Esophagus squamous epithelium (tissue), 5 donors: ENCODE results near the gene NKAIN4. TPM values are rescaled to one million over a fixed set of nuclear protein-coding genes. Genes with fewer than 3 reads are reported as not detected.

Experiments used
- DNase-seq: peaks from one replicate; lab custom pipeline; 2025; lab: John Stamatoyannopoulos, UW
- H3K27ac ChIP-seq, 4 donors: fragments of 200-600 bp; sonication (generic); one replicate each; pipeline ENCODE4 v1.5.1; 2016 to 2019; ENCODE audit warnings: mild to moderate bottlenecking in 1 of 4
- H3K27me3 ChIP-seq, 4 donors: fragments of 200-600 bp; sonication (generic); 1 replicate in 3 of 4; 2 replicates in 1 of 4; pipeline versions ENCODE4 v1.5.1 to v1.6.0; 2017 to 2021; ENCODE audit warnings: antibody characterized with exemption in 1 of 4
- H3K36me3 ChIP-seq, 3 donors: fragments of 200-600 bp; sonication (generic); one replicate each; pipeline ENCODE4 v1.5.1; 2016 to 2019
- H3K4me1 ChIP-seq, 3 donors: fragments of 200-600 bp; sonication (generic); one replicate each; pipeline ENCODE4 v1.5.1; 2017 to 2019
- H3K4me3 ChIP-seq, 4 donors: fragments of 200-600 bp; sonication (generic); 1 replicate in 3 of 4; 2 replicates in 1 of 4; pipeline ENCODE4 v1.5.1; 2016 to 2019; ENCODE audit warnings: mild to moderate bottlenecking in 2 of 4, moderate library complexity in 1 of 4
- H3K9me3 ChIP-seq, 3 donors: fragments of 200-600 bp; sonication (generic); one replicate each; pipeline ENCODE4 v1.5.1; 2016 to 2019
- POLR2A ChIP-seq, 4 donors: fragments of 450-650 bp; IDR thresholded peaks; one replicate each; pipeline ENCODE4 v1.6.1; 2017; ENCODE audit warnings: antibody characterized with exemption in 4 of 4, mild to moderate bottlenecking in 4 of 4, moderate library complexity in 3 of 4
- WGBS, 2 donors: methylation state at CpG; one replicate each; pipeline ENCODE4 v1.1.5; 2018; 5-methylcytosine and 5-hydroxymethylcytosine counted together
- intact Hi-C: fragments of 100-400 bp; cut with DNase I; formaldehyde crosslinking; loops from one replicate; pipeline ENCODE4 v1.15.0; 2022
- total RNA-seq, 4 donors: library from RNA; depleted of rRNA; stranded (reverse); fragments of >200 nt; gene quantifications; one replicate each; pipeline ENCODE4 v1.1.0, GENCODE V29; 2016
- TF ChIP-seq, protein P1 (sequence below), 6 experiments: fragments of 450-650 bp in 4 of 6; fragments of 200-600 bp in 2 of 6; sonication (generic) in 2 of 6; IDR thresholded peaks; one replicate each; pipeline ENCODE4 v1.5.1; 2016 to 2019; ENCODE audit warnings: antibody characterized with exemption in 6 of 6, mild to moderate bottlenecking in 4 of 6, moderate library complexity in 4 of 6
- donor health status: DM: yes; HTN: yes; CAD: no.

The NKAIN4 gene
- total RNA-seq, 4 donors from 2014 or later, result not detected

DNA sequence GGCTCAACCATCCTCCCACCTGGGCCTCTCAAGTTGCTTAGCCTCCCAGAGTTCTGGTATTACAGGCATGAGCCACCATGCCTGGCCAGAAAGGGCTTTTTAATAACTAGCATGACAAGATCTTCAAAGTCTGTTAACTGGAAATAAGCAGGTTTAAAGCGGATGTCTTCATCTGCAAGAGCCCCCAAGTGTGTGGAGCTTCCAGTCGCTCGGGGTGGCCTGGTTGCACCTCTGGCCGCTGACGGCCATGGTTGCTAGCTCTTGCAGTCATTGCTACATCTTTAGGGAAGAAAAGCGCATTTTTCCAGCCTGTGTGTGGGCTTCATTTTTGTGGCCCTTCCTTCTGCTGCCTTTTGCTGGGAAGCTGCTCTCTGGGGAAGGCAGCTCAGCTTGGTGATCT is 26.1 kb upstream of the NKAIN4 start:
- TF ChIP-seq POLR2A (IDR thresholded peaks at IDR 0.05), result no peak
- TF ChIP-seq, protein P1, sequence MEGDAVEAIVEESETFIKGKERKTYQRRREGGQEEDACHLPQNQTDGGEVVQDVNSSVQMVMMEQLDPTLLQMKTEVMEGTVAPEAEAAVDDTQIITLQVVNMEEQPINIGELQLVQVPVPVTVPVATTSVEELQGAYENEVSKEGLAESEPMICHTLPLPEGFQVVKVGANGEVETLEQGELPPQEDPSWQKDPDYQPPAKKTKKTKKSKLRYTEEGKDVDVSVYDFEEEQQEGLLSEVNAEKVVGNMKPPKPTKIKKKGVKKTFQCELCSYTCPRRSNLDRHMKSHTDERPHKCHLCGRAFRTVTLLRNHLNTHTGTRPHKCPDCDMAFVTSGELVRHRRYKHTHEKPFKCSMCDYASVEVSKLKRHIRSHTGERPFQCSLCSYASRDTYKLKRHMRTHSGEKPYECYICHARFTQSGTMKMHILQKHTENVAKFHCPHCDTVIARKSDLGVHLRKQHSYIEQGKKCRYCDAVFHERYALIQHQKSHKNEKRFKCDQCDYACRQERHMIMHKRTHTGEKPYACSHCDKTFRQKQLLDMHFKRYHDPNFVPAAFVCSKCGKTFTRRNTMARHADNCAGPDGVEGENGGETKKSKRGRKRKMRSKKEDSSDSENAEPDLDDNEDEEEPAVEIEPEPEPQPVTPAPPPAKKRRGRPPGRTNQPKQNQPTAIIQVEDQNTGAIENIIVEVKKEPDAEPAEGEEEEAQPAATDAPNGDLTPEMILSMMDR (IDR thresholded peaks at IDR 0.05), result no peak
- H3K27ac ChIP-seq, result no peak overlapping the region
- peaks cover 0 to under 1% (median 0%) of the 10 kb centered on the region in 3 donors for H3K4me1 ChIP-seq
- 93 to 95% methylated on average over 6 of the region's 6 CpGs for WGBS, 2 donors
- intact Hi-C loops, result no loop called here
- H3K9me3 ChIP-seq, result no peaks in the 10 kb centered on the region
- H3K27me3 ChIP-seq, result no peaks in the 10 kb centered on the region
- peaks cover 30 to 100% (median 45%) of the 10 kb centered on the region in 3 donors for H3K36me3 ChIP-seq
- no peak overlapping the region for H3K4me3 ChIP-seq
- no peak for DNase-seq

DNA sequence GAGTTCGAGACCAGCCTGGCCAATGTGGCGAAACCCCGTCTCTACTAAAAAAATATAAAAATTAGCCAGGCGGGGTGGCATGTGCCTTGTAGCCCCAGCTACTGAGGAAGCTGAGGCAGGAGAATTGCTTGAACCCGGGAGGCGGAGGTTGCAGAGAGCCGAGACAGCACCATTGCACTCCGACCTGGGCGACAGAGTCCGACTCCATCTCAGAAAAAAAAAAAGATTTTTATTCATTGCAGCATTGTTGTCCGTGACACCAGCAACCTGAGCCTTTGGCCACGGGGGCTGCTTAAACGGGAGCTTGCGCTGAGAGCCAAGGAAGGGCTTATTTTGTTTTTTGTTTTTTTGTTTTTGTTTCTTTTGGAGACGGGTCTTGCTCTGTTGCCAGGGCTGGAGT is 25.7 kb upstream of the NKAIN4 start:
- DNase-seq, result no peak
- H3K4me3 ChIP-seq, result no peak overlapping the region
- no peak for TF ChIP-seq POLR2A (IDR thresholded peaks at IDR 0.05)
- TF ChIP-seq, protein P1 (IDR thresholded peaks at IDR 0.05), result no peak
- intact Hi-C loops, result no loop called here
- 95% methylated on average over 13 to 15 of the region's 15 CpGs for WGBS, 2 donors
- H3K27ac ChIP-seq, result no peak overlapping the region
- no peaks in the 10 kb centered on the region for H3K27me3 ChIP-seq
- H3K4me1 ChIP-seq, result peaks cover 0 to 5% (median under 1%) of the 10 kb centered on the region in 3 donors
- H3K9me3 ChIP-seq, result no peaks in the 10 kb centered on the region
- H3K36me3 ChIP-seq, result peaks cover 30 to 96% (median 45%) of the 10 kb centered on the region in 3 donors

DNA sequence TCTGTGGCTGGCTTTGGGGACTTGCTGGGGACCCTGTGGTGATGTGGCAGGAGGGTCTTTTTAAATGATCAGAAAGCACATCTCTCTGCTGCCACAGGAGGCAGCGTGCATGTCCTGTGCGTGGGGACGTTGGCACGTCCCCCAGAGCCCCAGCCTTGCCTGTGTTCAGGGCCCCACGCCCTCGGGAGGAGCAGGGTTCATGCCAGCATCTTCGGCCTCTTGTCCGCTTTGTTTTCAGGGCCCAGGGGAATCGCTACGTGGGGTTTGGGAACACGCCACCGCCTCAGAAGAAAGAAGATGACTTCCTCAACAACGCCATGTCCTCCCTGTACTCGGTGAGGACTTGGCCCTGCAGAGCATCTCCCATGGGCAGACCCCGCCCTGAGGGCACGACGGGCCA is 24.4 kb upstream of the NKAIN4 start:
- no peaks in the 10 kb centered on the region for H3K27me3 ChIP-seq
- intact Hi-C loops, result no loop called here

DNA sequence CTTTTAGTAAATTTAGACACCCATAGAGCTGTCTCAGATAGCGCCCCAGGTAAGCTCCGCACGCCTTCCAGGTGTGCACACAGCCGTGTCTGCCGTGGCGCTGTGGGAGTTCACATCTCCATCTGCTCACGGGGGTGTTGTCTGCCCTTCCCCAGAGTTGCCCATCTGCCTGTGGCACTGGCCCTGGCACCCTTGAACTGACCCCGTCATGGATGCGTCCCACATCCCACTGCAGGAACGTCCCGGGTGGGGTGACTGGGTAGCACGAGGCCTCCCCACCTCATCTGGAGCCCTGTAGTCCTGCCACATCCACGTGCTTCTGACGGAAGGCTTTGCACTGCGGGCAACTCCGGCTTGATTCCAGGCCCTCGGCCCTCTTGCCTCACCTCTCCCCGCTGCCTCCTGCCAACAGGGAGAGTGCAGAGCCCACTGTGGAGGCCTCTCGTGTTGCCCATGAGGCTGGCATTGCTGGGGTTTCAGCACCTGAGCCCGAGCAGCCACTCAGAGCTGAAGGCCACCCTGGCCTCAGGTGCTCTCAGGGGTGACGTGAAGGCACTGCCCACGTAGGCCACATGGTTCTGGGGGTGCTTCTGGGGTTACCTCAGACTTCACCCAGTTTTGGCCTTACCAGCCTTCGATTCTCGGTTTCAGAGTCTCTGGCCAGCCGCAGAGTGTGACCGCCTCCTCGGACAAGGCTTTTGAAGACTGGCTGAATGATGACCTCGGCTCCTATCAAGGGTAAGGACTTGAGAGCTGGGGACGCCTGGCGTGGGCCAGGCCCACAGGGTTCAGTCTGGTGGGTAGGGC is 23.4 kb upstream of the NKAIN4 start:
- Histone ChIP-seq H3K27me3 (no peaks in the 10 kb centered on the region), H3K36me3 (peaks cover 13 to 74% (median 36%) of the 10 kb centered on the region in 3 donors), H3K4me1 (peaks cover 13 to 24% (median 16%) of the 10 kb centered on the region in 3 donors), H3K9me3 (no peaks in the 10 kb centered on the region), H3K27ac (no peak overlapping the region), H3K4me3 (no peak overlapping the region)
- DNase-seq, result no peak
- intact Hi-C loops, result no loop called here
- WGBS, 2 donors, result 88 to 92% methylated on average over 8 to 12 of the region's 30 CpGs
- no peak for TF ChIP-seq POLR2A (IDR thresholded peaks at IDR 0.05)
- TF ChIP-seq, protein P1 (IDR thresholded peaks at IDR 0.05), result no peak

More for the DNA sequence above, 24.4 kb upstream of the NKAIN4 start:
- H3K9me3 ChIP-seq, result no peaks in the 10 kb centered on the region
- H3K4me1 ChIP-seq, result peaks cover 11 to 17% (median 13%) of the 10 kb centered on the region in 3 donors
- whole genome bisulfite sequencing, 2 donors, result 79 to 92% methylated on average over 8 to 9 of the region's 17 CpGs
- H3K4me3 ChIP-seq, result no peak overlapping the region
- peaks cover 20 to 83% (median 45%) of the 10 kb centered on the region in 3 donors for H3K36me3 ChIP-seq
- no peak for DNase-seq
- TF ChIP-seq, protein P1 (IDR thresholded peaks at IDR 0.05), result no peak
- no peak for TF ChIP-seq POLR2A (IDR thresholded peaks at IDR 0.05)
- H3K27ac ChIP-seq, result no peak overlapping the region

DNA sequence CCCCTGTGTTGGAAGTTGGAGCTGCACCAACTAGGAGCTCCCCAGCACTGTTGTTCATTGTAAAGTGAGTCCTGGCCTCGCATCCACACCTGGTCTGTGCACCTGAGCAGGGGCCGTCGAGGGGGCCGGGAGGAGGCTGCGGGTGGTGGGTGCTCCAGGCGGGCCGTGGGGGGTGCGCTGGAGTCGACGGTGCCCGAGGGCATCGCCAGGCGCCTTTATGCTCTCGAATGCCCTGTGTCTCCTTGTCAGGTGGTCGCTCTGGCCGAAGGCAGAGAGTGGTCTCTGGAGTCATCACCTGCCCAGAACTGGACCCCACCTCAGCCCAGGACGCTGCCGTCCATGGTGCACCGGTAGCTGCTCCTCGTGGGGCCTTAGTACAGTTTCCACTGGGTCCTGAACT is 22.7 kb upstream of the NKAIN4 start:
- no peaks in the 10 kb centered on the region for H3K27me3 ChIP-seq
- no peak for DNase-seq
- intact Hi-C loops, result no loop called here
- no peak overlapping the region for H3K4me3 ChIP-seq
- no peaks in the 10 kb centered on the region for H3K9me3 ChIP-seq
- no peak for TF ChIP-seq POLR2A (IDR thresholded peaks at IDR 0.05)
- TF ChIP-seq, protein P1 (IDR thresholded peaks at IDR 0.05), result no peak
- no peak overlapping the region for H3K27ac ChIP-seq
- WGBS, 2 donors, result 100% methylated on average over 4 of the region's 20 CpGs; no CpG with 5 or more reads in 1 of the 2 donors
- peaks cover 16 to 26% (median 17%) of the 10 kb centered on the region in 3 donors for H3K4me1 ChIP-seq
- peaks cover 13 to 66% (median 36%) of the 10 kb centered on the region in 3 donors for H3K36me3 ChIP-seq
